OCI-LY7 (cell line): Measurements from ENCODE around the gene DNER. TPM values are rescaled to one million over a fixed set of nuclear protein-coding genes. Genes with fewer than 3 reads are reported as not detected.
"Not testable (repeated sequence)": the region's sequence is repeated elsewhere in the genome, so short reads cannot be mapped to it uniquely, and the experiment has no call there.

Experiments
- BruUV-seq: library from RNA; stranded (reverse); fragments of 400-500 nt; replicated peaks from 2 replicates; lab custom pipeline; 2021; lab: Mats Ljungman, UMichigan
- CTCF ChIA-PET: fragments of 300-600 bp; sonication (Branson Sonifier 250); formaldehyde crosslinking; loops from one replicate; lab custom pipeline; 2022; ENCODE audit warnings: antibody characterized with exemption; ENCODE audit not compliant: unreplicated experiment; lab: Charles Lee
- POLR2A ChIA-PET: fragments of 300-600 bp; sonication (Branson Sonifier 250); formaldehyde crosslinking; loops from one replicate; lab custom pipeline; 2022; ENCODE audit warnings: antibody characterized with exemption; lab: Charles Lee
- DNase-seq: peaks from one replicate; pipeline ENCODE4 v3.0.0-alpha.2; 2015; ENCODE audit warnings: low spot score
- H2AFZ ChIP-seq: fragments of 200-600 bp; sonication (generic), shearing (Covaris generic); 2 replicates; pipeline ENCODE4 v1.6.1; 2014; ENCODE audit warnings: mild to moderate bottlenecking, antibody characterized with exemption, low read length, moderate library complexity
- H3K27ac ChIP-seq: fragments of 200-600 bp; sonication (generic); 2 replicates; pipeline ENCODE4 v1.5.1; 2014; ENCODE audit warnings: mixed run types, low read depth, mild to moderate bottlenecking, moderate library complexity, low read length, inconsistent platforms; ENCODE audit not compliant: poor library complexity, severe bottlenecking
- H3K36me3 ChIP-seq: fragments of 200-600 bp; sonication (generic); 2 replicates; pipeline ENCODE4 v1.6.1; 2014; ENCODE audit warnings: mild to moderate bottlenecking, antibody characterized with exemption, low read length, moderate library complexity, mixed read lengths; ENCODE audit not compliant: insufficient read depth
- H3K4me1 ChIP-seq: fragments of 200-600 bp; sonication (generic); 2 replicates; pipeline ENCODE4 v1.5.1; 2014; ENCODE audit warnings: mild to moderate bottlenecking, low read length; ENCODE audit not compliant: insufficient read depth, poor library complexity, severe bottlenecking
- H3K4me2 ChIP-seq: fragments of 200-600 bp; sonication (generic); 2 replicates; pipeline ENCODE4 v1.6.1; 2014; ENCODE audit warnings: mild to moderate bottlenecking, low read length
- H3K4me3 ChIP-seq: fragments of 200-600 bp; sonication (generic); 2 replicates; pipeline ENCODE4 v1.5.1; 2014; ENCODE audit warnings: mild to moderate bottlenecking, low read depth, low read length; ENCODE audit not compliant: poor library complexity, severe bottlenecking
- H3K79me2 ChIP-seq: fragments of 200-600 bp; sonication (generic); 2 replicates; pipeline ENCODE4 v1.6.1; 2016; ENCODE audit warnings: low read depth, mild to moderate bottlenecking, low read length, moderate library complexity, mixed read lengths; ENCODE audit not compliant: insufficient read depth
- H3K9me2 ChIP-seq: fragments of 200-600 bp; sonication (generic); 2 replicates; pipeline ENCODE4 v1.6.1; 2016; ENCODE audit warnings: mild to moderate bottlenecking, low read length, mixed read lengths; ENCODE audit not compliant: insufficient read depth
- H3K9me3 ChIP-seq: fragments of 200-600 bp; sonication (generic); 2 replicates; pipeline ENCODE4 v1.6.1; 2014; ENCODE audit warnings: mild to moderate bottlenecking, mixed run types, low read length, mixed read lengths
- H4K20me1 ChIP-seq: fragments of 200-600 bp; sonication (generic); 2 replicates; pipeline ENCODE4 v1.6.1; 2014; ENCODE audit warnings: mild to moderate bottlenecking, antibody characterized with exemption, low read length, moderate library complexity, mixed read lengths; ENCODE audit not compliant: insufficient read depth
- EZH2phosphoT487 ChIP-seq: fragments of 200-600 bp; sonication (generic); IDR thresholded peaks from 2 replicates; pipeline ENCODE4 v1.6.1; 2018; ENCODE audit warnings: low read depth, borderline replicate concordance, mild to moderate bottlenecking, mixed run types, antibody characterized with exemption, low read length, moderate library complexity, mixed read lengths
- intact Hi-C: fragments of 100-400 bp; cut with micrococcal nuclease; formaldehyde crosslinking; loops from one replicate; pipeline ENCODE4 v1.10.0; 2022; ENCODE audit not compliant: unreplicated experiment
- total RNA-seq, 2 experiments: library from RNA; depleted of rRNA in 1 of 2; stranded (reverse); fragments of >200 nt in 1 of 2; shearing (Covaris generic) in 1 of 2; gene quantifications; 2 replicates each; pipeline ENCODE4 v1.2.3, GENCODE V29; 2014 to 2022
- TF ChIP-seq, protein P1 (sequence below): fragments of 200-600 bp; sonication (generic); conservative IDR thresholded peaks from 2 replicates; pipeline ENCODE4 v1.5.1; 2014; ENCODE audit warnings: mild to moderate bottlenecking, antibody characterized with exemption, low read length, moderate library complexity, mixed read lengths

DNER gene
- total RNA-seq, 2 experiments from 2014 or later, result not detected

DNA sequence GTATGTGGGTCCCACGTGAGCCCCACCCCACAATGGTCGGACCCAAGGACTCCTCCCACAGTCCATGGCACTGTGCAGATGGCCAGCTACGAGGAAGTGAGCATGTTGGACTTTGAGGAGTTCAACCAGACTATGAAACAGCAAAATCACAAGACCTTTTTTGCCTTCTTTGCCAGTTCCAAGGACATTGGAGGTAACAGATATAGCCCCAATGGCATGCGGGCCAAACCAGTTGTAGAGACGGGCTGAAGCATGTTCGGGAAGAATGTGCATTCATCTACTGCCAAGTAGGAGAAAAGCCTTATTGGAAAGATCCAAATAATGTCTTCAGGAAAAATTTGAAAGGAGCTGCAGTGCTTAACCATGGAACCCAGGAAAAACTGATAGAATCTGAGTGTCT is 12.6 kb downstream of the DNER start:
- Histone ChIP-seq H3K79me2 (no peaks in the 10 kb centered on the region), H4K20me1 (no peaks in the 10 kb centered on the region), H3K9me2 (no peaks in the 10 kb centered on the region), H3K4me1 (no peaks in the 10 kb centered on the region), H3K4me2 (no peak overlapping the region), H3K36me3 (no peaks in the 10 kb centered on the region), H3K27ac (no peak overlapping the region), H3K9me3 (no peaks in the 10 kb centered on the region), H3K4me3 (no peak overlapping the region), H2AFZ (no peak overlapping the region)
- BruUV-seq, result no TSS peak
- intact Hi-C loops, result no loop called here
- no peak for DNase-seq
- no peak for TF ChIP-seq EZH2phosphoT487
- TF ChIP-seq, protein P1, sequence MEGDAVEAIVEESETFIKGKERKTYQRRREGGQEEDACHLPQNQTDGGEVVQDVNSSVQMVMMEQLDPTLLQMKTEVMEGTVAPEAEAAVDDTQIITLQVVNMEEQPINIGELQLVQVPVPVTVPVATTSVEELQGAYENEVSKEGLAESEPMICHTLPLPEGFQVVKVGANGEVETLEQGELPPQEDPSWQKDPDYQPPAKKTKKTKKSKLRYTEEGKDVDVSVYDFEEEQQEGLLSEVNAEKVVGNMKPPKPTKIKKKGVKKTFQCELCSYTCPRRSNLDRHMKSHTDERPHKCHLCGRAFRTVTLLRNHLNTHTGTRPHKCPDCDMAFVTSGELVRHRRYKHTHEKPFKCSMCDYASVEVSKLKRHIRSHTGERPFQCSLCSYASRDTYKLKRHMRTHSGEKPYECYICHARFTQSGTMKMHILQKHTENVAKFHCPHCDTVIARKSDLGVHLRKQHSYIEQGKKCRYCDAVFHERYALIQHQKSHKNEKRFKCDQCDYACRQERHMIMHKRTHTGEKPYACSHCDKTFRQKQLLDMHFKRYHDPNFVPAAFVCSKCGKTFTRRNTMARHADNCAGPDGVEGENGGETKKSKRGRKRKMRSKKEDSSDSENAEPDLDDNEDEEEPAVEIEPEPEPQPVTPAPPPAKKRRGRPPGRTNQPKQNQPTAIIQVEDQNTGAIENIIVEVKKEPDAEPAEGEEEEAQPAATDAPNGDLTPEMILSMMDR, result no peak
- ChIA-PET POLR2A (no interaction called here), CTCF (no interaction called here)

GRCh38 chr2:229701062-229701461 is 13.3 kb downstream of the DNER start:
- Histone ChIP-seq H3K9me3 (no peaks in the 10 kb centered on the region), H3K79me2 (no peaks in the 10 kb centered on the region), H3K4me3 (no peak overlapping the region), H3K36me3 (no peaks in the 10 kb centered on the region), H3K4me1 (no peaks in the 10 kb centered on the region), H3K27ac (no peak overlapping the region), H4K20me1 (no peaks in the 10 kb centered on the region), H2AFZ (no peak overlapping the region), H3K4me2 (no peak overlapping the region), H3K9me2 (no peaks in the 10 kb centered on the region)
- no peak for DNase-seq
- CTCF ChIA-PET, result no interaction called here
- intact Hi-C loops, result no loop called here
- TF ChIP-seq, protein P1, result no peak
- TF ChIP-seq EZH2phosphoT487, result no peak
- POLR2A ChIA-PET, result no interaction called here
- BruUV-seq, result no TSS peak

GRCh38 chr2:229695961-229696360 is 18.4 kb downstream of the DNER start:
- no peak overlapping the region for H3K4me2 ChIP-seq
- TF ChIP-seq, protein P1, result no peak
- TF ChIP-seq EZH2phosphoT487, result no peak
- H3K9me3 ChIP-seq, result no peaks in the 10 kb centered on the region
- no peaks in the 10 kb centered on the region for H3K36me3 ChIP-seq
- no peak for DNase-seq
- H3K9me2 ChIP-seq, result no peaks in the 10 kb centered on the region
- no peaks in the 10 kb centered on the region for H3K4me1 ChIP-seq
- no peak overlapping the region for H3K27ac ChIP-seq
- H4K20me1 ChIP-seq, result no peaks in the 10 kb centered on the region
- H3K4me3 ChIP-seq, result no peak overlapping the region
- POLR2A ChIA-PET, result no interaction called here
- no TSS peak for BruUV-seq
- intact Hi-C loops, result no loop called here
- CTCF ChIA-PET, result interaction anchor here (0.9 kb wide), 1 partner anchor 16 kb away, joined by 3 read pairs; no protein-coding TSS in a partner anchor
- no peaks in the 10 kb centered on the region for H3K79me2 ChIP-seq
- H2AFZ ChIP-seq, result no peak overlapping the region

- H3K27ac ChIP-seq, intact Hi-C loops, DNase-seq, H3K4me1 ChIP-seq, H3K79me2 ChIP-seq, H3K9me2 ChIP-seq, H3K9me3 ChIP-seq, POLR2A ChIA-PET, H2AFZ ChIP-seq, H3K4me3 ChIP-seq, H3K36me3 ChIP-seq, CTCF ChIA-PET, BruUV-seq, H3K4me2 ChIP-seq, H4K20me1 ChIP-seq: not testable (repeated sequence)
These were observed 20.5 kb downstream of the DNER start for GRCh38 chr2:229693845-229694244.
